Liver (tissue), 3 donors: ENCODE measurements around the gene RASL12.

Source experiments
- EGR1 ChIP-seq, 2 donors: IDR thresholded peaks; 2 replicates each; pipeline ENCODE4 v1.6.1; 2016 to 2018; ENCODE audit warnings: antibody characterized with exemption in 2 of 2, low read depth in 2 of 2
- GABPA ChIP-seq, 2 donors: IDR thresholded peaks in 1 of 2; conservative IDR thresholded peaks in 1 of 2; 2 replicates each; pipeline ENCODE4 v1.6.1; 2016; ENCODE audit warnings: antibody characterized with exemption in 2 of 2, mild to moderate bottlenecking in 1 of 2, moderate library complexity in 1 of 2
- RAD21 ChIP-seq, 2 donors: IDR thresholded peaks; 2 replicates each; pipeline ENCODE4 v1.6.1; 2016; ENCODE audit warnings: antibody characterized with exemption in 2 of 2, mild to moderate bottlenecking in 2 of 2
- RXRA ChIP-seq, 2 donors: IDR thresholded peaks; 2 replicates each; pipeline ENCODE4 v1.6.1; 2017 to 2018; ENCODE audit warnings: antibody characterized with exemption in 2 of 2, mild to moderate bottlenecking in 1 of 2
- SP1 ChIP-seq: IDR thresholded peaks from 2 replicates; pipeline ENCODE4 v1.6.1; 2018; ENCODE audit warnings: antibody characterized with exemption, mild to moderate bottlenecking
- TAF1 ChIP-seq: conservative IDR thresholded peaks from 2 replicates; pipeline ENCODE4 v1.6.1; 2016; ENCODE audit warnings: antibody characterized with exemption, mild to moderate bottlenecking
- YY1 ChIP-seq: IDR thresholded peaks from 2 replicates; pipeline ENCODE4 v1.6.1; 2016; ENCODE audit warnings: antibody characterized with exemption, mild to moderate bottlenecking
- TF ChIP-seq, protein P1 (sequence below): fragments of 150-350 bp; IDR thresholded peaks from 2 replicates; pipeline ENCODE4 v1.5.1; 2017; ENCODE audit warnings: improper control_type of control experiment, low read depth, low read length; ENCODE audit not compliant: missing input control
- TF ChIP-seq, protein P2 (sequence below): IDR thresholded peaks from 2 replicates; pipeline ENCODE4 v1.6.1; 2016; ENCODE audit warnings: antibody characterized with exemption
- TF ChIP-seq, protein P3 (sequence below): IDR thresholded peaks from 2 replicates; pipeline ENCODE4 v1.6.1; 2016; ENCODE audit warnings: antibody characterized with exemption
- TF ChIP-seq, protein P4 (sequence below): IDR thresholded peaks from 2 replicates; pipeline ENCODE4 v1.6.1; 2016; ENCODE audit warnings: antibody characterized with exemption, mild to moderate bottlenecking
- donor health status: healthy.
- donor health status: healthy.

DNA sequence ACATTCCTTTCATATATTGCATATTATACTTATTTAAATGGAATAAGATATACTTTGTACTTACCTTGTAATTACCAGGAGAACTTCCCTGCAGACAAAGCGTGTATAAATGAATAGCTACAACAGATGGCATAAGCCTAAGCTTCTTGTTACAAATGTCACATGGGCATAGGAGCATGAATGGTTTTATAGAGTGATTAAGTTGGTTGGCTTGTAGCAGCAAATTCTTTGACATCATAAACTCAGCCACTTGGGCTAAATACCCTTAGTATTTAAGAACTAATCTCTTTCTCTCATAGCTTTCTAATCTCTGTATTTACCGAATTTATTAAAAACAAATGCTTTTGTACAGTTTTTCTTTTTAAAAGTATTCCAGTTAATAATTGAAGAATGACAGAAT, 47.3 kb upstream of the RASL12 start, which contains the start of gene UBAP1L:
- TF ChIP-seq, protein P1, sequence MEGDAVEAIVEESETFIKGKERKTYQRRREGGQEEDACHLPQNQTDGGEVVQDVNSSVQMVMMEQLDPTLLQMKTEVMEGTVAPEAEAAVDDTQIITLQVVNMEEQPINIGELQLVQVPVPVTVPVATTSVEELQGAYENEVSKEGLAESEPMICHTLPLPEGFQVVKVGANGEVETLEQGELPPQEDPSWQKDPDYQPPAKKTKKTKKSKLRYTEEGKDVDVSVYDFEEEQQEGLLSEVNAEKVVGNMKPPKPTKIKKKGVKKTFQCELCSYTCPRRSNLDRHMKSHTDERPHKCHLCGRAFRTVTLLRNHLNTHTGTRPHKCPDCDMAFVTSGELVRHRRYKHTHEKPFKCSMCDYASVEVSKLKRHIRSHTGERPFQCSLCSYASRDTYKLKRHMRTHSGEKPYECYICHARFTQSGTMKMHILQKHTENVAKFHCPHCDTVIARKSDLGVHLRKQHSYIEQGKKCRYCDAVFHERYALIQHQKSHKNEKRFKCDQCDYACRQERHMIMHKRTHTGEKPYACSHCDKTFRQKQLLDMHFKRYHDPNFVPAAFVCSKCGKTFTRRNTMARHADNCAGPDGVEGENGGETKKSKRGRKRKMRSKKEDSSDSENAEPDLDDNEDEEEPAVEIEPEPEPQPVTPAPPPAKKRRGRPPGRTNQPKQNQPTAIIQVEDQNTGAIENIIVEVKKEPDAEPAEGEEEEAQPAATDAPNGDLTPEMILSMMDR, result no peak
- no peak for TF ChIP-seq RAD21 (IDR thresholded peaks at IDR 0.05)
- TF ChIP-seq, protein P2, sequence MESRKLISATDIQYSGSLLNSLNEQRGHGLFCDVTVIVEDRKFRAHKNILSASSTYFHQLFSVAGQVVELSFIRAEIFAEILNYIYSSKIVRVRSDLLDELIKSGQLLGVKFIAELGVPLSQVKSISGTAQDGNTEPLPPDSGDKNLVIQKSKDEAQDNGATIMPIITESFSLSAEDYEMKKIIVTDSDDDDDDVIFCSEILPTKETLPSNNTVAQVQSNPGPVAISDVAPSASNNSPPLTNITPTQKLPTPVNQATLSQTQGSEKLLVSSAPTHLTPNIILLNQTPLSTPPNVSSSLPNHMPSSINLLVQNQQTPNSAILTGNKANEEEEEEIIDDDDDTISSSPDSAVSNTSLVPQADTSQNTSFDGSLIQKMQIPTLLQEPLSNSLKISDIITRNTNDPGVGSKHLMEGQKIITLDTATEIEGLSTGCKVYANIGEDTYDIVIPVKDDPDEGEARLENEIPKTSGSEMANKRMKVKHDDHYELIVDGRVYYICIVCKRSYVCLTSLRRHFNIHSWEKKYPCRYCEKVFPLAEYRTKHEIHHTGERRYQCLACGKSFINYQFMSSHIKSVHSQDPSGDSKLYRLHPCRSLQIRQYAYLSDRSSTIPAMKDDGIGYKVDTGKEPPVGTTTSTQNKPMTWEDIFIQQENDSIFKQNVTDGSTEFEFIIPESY, result no peak
- TF ChIP-seq, protein P3, sequence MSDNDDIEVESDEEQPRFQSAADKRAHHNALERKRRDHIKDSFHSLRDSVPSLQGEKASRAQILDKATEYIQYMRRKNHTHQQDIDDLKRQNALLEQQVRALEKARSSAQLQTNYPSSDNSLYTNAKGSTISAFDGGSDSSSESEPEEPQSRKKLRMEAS, result no peak
- TF ChIP-seq YY1, result no peak
- no peak for TF ChIP-seq RXRA (IDR thresholded peaks at IDR 0.05)
- no peak for TF ChIP-seq TAF1
- no peak for TF ChIP-seq GABPA (IDR thresholded peaks at IDR 0.05 in 1 of 2, conservative IDR thresholded peaks at IDR 0.05 in 1 of 2)
- no peak for TF ChIP-seq SP1
- TF ChIP-seq EGR1 (IDR thresholded peaks at IDR 0.05; ENCODE audit: low read depth in 2 of 2), result no peak
- TF ChIP-seq, protein P4, sequence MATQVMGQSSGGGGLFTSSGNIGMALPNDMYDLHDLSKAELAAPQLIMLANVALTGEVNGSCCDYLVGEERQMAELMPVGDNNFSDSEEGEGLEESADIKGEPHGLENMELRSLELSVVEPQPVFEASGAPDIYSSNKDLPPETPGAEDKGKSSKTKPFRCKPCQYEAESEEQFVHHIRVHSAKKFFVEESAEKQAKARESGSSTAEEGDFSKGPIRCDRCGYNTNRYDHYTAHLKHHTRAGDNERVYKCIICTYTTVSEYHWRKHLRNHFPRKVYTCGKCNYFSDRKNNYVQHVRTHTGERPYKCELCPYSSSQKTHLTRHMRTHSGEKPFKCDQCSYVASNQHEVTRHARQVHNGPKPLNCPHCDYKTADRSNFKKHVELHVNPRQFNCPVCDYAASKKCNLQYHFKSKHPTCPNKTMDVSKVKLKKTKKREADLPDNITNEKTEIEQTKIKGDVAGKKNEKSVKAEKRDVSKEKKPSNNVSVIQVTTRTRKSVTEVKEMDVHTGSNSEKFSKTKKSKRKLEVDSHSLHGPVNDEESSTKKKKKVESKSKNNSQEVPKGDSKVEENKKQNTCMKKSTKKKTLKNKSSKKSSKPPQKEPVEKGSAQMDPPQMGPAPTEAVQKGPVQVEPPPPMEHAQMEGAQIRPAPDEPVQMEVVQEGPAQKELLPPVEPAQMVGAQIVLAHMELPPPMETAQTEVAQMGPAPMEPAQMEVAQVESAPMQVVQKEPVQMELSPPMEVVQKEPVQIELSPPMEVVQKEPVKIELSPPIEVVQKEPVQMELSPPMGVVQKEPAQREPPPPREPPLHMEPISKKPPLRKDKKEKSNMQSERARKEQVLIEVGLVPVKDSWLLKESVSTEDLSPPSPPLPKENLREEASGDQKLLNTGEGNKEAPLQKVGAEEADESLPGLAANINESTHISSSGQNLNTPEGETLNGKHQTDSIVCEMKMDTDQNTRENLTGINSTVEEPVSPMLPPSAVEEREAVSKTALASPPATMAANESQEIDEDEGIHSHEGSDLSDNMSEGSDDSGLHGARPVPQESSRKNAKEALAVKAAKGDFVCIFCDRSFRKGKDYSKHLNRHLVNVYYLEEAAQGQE, result no peak
